Measurements from ENCODE around the gene LRRC8B. TPM values are rescaled to one million over a fixed set of nuclear protein-coding genes. Genes with fewer than 3 reads are reported as not detected.

Gene LRRC8B
- total and polyA plus RNA-seq, 2 donors from 2014 or later: 2.4 to 15.1 TPM

DNA sequence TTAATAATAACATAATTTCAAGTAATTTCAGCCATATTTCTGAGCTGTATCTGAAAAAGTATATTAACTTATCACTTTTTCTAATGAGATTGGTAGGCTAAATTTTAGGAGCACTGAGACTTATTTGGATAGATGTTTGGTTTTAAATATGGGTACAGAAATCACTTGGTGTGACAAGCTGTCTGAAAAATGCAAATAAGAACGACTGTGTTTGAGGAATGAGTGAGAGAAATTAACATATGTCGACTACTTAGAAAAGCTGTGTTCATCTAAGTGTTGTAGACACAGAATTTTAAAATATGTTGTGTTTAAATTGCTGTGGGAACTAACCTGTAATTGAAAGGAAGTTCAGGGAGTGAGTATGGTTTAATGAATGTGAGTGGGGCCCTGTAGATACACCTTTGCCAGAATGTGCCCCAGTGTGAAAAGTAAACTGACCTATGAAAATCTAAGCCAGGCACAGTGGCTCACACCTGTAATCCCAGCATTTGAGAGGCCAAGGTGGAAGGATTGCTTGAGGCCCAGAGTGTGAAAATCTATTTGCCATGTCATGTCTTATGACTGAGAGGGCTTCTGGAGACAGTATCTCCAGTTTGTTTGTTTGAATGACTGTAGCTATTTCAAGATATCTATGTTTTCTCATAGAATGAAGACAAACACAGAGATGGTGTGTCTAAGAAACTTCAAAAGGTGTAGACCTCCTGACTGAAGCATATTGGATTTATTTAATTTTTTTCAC, 54.5 kb downstream of the LRRC8B start:
- Histone ChIP-seq H3K36me3 (ENCODE audit: control insufficient read depth in 2 of 3, insufficient read depth in 3 of 3, low read length in 3 of 3) (peaks cover 0 to 9% (median 3%) of the 10 kb centered on the region in 3 donors), H3K9ac (ENCODE audit: low read length in 3 of 3) (no peak overlapping the region), H3K9me3 (ENCODE audit: control insufficient read depth in 2 of 3, insufficient read depth in 1 of 3, low read length in 3 of 3) (no peaks in the 10 kb centered on the region), H3K27me3 (ENCODE audit: control insufficient read depth, insufficient read depth, low read length) (no peaks in the 10 kb centered on the region), H3K4me1 (ENCODE audit: control insufficient read depth in 2 of 3, insufficient read depth in 2 of 3, low read depth in 1 of 3, low read length in 3 of 3) (no peaks in the 10 kb centered on the region), H3K27ac (ENCODE audit: low read depth in 2 of 2, low read length in 2 of 2) (no peak overlapping the region), H3K4me3 (ENCODE audit: low read length in 3 of 3) (no peak overlapping the region)
- TF ChIP-seq CTCF (IDR thresholded peaks at IDR 0.05; ENCODE audit: borderline replicate concordance, extremely low read depth, insufficient read depth): no peak
- intact Hi-C loops (cut with DNase I): no loop called here
- DNase-seq: no peak
- FAIRE-seq: no peak

GRCh38 chr1:89580036-89580435, 55.4 kb downstream of the LRRC8B start:
- FAIRE-seq (no peak), DNase-seq (no peak)
- peaks cover 0 to 9% (median 3%) of the 10 kb centered on the region in 3 donors for H3K36me3 ChIP-seq (ENCODE audit: control insufficient read depth in 2 of 3, insufficient read depth in 3 of 3, low read length in 3 of 3)

GRCh38 chr1:89581859-89582258, 57.2 kb downstream of the LRRC8B start:
- no peaks in the 10 kb centered on the region for H3K9me3 ChIP-seq (ENCODE audit: control insufficient read depth in 2 of 3, insufficient read depth in 1 of 3, low read length in 3 of 3)
- H3K4me3 ChIP-seq (ENCODE audit: low read length in 3 of 3): no peak overlapping the region
- TF ChIP-seq CTCF (IDR thresholded peaks at IDR 0.05; ENCODE audit: borderline replicate concordance, extremely low read depth, insufficient read depth): no peak
- H3K36me3 ChIP-seq (ENCODE audit: control insufficient read depth in 2 of 3, insufficient read depth in 3 of 3, low read length in 3 of 3): peaks cover 0 to 9% (median 3%) of the 10 kb centered on the region in 3 donors
- H3K27me3 ChIP-seq (ENCODE audit: control insufficient read depth, insufficient read depth, low read length): no peaks in the 10 kb centered on the region
- FAIRE-seq (no peak), DNase-seq (no peak)
- no peak overlapping the region for H3K27ac ChIP-seq (ENCODE audit: low read depth in 2 of 2, low read length in 2 of 2)
- no peak overlapping the region for H3K9ac ChIP-seq (ENCODE audit: low read length in 3 of 3)
- intact Hi-C loops (cut with DNase I): no loop called here
- H3K4me1 ChIP-seq (ENCODE audit: control insufficient read depth in 2 of 3, insufficient read depth in 2 of 3, low read depth in 1 of 3, low read length in 3 of 3): no peaks in the 10 kb centered on the region

More at GRCh38 chr1:89580036-89580435, 55.4 kb downstream of the LRRC8B start:
- Histone ChIP-seq H3K9ac (ENCODE audit: low read length in 3 of 3) (no peak overlapping the region), H3K9me3 (ENCODE audit: control insufficient read depth in 2 of 3, insufficient read depth in 1 of 3, low read length in 3 of 3) (no peaks in the 10 kb centered on the region), H3K4me3 (ENCODE audit: low read length in 3 of 3) (no peak overlapping the region), H3K27me3 (ENCODE audit: control insufficient read depth, insufficient read depth, low read length) (no peaks in the 10 kb centered on the region), H3K27ac (ENCODE audit: low read depth in 2 of 2, low read length in 2 of 2) (no peak overlapping the region), H3K4me1 (ENCODE audit: control insufficient read depth in 2 of 3, insufficient read depth in 2 of 3, low read depth in 1 of 3, low read length in 3 of 3) (no peaks in the 10 kb centered on the region)
- intact Hi-C loops (cut with DNase I): no loop called here
- TF ChIP-seq CTCF (IDR thresholded peaks at IDR 0.05; ENCODE audit: borderline replicate concordance, extremely low read depth, insufficient read depth): no peak

Measured in kidney (tissue), 14 donors.